NCI-H187 (cell line): ENCODE measurements around the gene SLC38A11.
"Not testable (repeated sequence)": the region's sequence is repeated elsewhere in the genome, so short reads cannot be mapped to it uniquely, and the experiment has no call there.

Experiments used
- DNase-seq, 2 experiments: peaks; one replicate each; lab custom pipeline; 2025; lab: John Stamatoyannopoulos, UW

The SLC38A11 gene

DNA sequence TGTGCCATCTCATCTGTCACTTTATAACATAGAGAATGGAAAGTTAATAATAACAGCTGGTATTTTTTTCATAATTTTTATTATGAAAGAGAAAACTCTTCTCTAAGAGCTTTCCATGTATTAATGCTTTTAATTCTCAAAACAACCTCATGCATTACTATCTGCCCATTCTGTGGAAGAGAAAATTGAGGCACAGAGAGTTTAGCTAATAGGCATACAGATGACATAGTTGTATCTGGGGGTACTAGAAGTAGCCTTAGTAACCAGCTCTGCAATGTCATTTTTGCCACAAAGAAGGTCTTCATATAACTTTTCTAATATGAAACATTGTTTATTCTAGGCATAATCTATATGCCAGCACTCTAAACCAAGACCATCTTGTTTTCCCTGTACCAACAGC is 77.4 kb downstream of the SLC38A11 start:
- no peak for DNase-seq

DNA sequence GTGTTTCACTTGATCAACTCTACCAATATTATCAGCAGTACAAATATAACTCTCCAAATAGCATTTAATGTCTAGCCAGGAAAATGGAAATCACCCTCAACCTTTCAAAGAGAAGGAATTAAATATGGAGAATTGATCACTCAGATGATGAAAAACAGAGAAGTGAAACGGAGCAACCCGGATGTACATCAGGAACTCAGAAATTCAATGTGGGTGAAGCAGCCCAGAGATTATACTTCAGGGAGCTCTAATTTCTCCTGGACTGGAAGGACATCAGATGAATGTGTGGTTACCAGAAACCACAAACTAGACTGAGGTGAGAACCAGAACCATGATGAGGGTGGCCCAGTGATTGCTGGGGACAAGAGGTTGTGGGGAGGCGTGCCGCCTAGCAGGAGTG is 78.2 kb downstream of the SLC38A11 start:
- no peak for DNase-seq

DNA sequence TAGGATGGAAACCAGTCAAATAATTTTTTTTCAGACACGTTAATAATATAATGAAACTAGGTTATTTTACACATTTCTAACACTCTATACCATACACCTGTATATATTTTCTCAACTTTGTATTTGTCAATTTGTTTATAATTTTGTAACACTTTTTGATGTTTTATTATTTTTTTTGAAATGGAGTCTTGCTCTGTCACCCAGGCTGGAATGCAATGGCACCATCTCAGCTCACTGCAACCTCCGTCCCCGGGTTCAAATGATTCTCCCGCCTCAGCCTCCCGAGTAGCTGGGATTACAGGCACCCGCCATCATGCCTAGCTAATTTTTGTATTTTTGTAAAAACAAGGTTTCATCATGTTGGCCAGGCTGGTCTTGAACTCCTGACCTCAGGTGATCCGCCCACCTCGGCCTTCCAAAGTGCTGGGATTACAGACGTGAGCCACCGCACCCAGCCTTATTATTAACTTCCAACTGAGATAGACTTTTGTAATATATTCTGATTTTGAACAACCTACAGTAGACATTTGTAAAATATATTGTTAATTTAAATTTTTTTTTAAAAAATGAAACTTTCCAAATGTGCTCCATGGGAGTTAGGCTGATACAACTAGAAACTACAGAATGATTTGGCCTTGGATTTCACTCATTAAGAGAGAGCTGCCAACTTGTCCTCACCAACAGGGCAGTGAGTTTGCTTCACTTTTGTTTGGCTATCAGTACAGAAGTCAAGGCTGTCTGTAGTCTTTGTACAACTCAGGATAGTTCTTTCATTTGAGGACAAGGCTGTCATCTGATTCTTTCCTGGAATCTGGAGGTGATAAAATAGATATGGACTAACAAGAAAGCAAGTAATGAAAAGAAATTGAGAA is 79.8 kb downstream of the SLC38A11 start:
- DNase-seq = no peak

DNA sequence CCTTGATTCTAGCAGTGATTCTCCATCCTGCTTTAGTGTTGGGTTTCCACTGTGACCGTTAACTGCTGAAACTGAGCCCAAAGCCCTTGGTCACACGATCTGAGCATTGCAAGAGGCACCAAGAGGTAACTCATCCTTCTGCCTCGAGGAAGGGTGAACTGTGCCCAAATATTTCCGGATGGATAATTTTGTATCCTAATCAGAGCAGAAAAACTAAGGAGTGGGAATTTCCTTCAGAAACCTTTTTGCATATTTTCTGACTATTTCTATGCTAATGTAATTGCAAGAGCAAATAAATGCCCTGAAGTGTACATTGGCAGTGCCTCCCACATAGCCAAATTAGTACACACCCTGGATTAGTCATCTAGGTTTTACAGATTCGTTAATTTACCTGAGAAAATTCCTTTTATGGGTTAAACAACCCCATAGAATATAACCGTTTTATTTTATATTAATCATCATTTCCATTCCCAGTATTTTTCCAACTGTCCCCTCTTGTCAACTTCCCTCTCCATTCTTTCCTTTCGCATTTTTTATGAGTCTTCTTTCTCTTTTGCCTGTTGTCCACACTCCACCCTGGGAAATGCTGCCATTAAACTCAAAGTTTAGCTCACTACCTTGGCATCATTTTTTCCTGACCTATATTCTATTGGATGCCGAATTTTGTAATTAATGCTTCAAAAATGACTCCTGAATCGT is 82.0 kb downstream of the SLC38A11 start:
- DNase-seq = no peak

DNA sequence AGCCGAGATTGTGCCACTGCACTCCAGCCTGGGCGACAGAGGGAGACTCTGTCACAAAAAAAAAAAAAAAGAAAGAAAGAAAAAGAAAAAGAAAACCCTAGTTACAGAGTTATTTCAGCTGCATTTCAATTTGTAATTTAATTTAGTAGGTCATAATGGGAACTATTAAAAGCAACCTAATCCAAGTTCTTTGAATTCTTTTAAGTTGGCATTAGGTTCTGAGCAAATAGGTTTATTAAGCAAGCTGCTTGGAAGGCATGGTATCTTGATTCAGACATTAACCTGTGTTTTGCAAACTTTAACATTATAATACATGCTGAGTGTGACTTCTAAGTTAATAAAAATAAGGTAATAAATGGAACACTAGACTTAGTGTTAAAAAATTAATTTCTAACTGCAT is 83.9 kb downstream of the SLC38A11 start:
- DNase-seq = no peak

DNA sequence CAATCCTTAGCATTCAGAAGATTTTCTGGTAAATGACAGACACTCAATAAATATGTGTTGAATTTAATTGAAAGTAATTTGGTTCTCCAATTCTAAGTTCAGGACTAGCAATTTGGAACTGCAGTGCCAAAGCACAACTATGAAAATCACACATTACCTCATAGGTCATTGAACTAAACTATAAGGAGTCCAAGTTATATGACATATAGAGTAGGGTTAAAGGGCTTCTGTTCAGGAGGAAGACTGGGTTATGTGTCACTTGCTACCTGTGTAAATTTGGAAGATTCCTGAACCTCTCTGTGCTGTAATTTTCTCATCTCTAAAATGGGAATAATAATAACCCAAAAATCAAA is 85.9 kb downstream of the SLC38A11 start:
- DNase-seq = no peak

DNA sequence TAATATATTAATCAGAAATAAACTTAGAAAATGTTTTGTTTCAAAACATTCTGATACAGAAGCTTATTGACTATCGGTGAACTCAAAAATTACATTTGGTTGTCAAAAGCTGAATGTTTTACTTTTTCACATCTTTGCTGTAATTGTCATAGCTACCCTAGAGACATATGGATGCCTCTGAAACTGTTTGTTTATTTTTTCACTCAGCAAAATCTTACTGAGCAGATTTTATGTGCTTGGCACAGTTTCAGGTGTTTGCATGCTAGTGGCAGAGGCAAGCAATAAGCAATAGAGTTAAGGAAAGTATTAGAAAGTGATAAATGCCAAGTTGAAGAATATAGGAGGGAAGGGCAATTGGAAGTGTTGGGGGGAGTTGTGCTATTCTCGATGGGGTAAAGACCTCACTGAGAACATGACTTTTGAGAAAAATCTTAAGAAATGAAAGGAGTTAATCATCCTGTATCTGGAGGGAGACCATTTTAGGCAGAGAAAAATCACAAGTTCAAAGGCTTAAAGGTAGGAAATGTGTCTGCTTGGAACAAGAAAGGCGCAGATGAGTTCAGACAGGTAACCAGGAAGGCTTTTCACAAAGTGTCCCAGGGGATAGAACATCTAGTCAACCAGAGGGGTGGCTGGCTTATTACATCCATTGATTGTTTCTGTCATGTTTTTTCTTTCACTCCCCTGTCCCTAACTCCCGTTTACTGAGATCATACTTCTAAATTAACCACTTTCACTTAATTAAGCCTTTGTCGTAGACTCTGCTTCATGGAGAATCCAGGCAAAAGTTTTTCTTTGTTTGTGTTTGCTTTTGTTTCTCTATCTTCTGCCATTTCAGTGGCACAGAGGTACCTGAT is 86.5 kb downstream of the SLC38A11 start:
- DNase-seq = no peak

DNA sequence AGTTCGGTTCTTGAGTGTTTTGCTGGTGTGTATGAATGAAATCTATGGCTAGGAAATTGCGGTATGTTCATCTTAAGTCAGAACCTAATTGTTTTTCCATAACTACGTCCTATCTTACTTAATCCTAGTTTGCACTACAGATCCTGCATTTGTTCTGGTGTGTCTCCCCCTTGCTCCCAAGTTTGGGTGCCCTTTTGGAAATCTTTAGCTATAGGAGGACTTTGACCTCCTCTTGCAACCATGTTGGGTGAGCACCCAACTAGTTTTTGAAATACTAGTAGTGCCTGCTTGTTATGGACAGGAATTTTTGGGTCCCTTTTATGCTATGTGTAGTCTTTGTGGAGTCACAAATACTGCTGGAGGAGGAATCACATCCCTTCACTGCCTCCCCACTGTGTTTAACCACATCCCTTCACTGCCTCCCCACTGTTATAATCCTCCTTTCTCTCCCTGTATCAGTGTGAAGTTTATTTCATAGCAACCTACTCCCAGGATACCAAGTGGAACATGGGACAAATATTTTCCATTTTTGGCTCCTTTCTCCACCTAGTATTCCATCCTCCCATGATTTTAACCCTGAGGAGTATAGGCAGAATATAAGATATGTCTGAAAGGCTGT is 87.4 kb downstream of the SLC38A11 start:
- no peak for DNase-seq

DNA sequence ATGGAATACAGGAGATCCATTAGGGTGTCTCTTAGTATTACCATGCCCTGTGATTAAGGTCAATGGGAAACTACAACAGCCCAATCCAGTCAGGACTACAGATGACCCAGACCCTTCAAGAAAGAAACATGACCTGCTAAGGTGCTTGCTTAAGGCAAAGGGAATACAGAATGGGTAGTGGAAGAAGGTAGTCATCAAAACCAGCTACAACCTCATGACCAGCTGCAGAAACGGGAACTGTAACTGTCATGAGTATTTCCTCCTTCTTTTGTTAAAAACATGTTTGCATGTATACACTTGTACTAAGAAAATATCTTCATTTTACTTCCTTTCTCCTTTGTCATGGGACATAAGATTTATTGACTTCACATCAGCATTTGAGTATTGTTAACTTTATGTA is 88.9 kb downstream of the SLC38A11 start:
- not testable (repeated sequence) for DNase-seq

DNA sequence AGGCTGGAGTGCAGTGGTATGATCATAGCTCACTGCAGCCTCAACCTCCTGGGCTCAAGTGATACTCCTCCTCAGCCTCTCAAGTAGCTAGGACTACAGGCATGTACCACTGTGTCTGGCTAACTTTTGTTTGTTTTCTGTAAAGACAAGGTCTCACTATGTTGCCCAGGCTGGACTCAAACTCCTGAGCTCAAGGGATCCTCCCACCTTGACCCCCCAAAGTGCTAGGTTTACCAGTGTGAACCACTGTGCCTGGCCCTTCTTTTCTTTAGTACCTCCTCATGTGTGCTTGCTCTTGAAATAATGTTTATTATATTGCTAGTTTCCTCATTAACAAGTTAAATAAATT is 94.7 kb downstream of the SLC38A11 start:
- no peak for DNase-seq

DNA sequence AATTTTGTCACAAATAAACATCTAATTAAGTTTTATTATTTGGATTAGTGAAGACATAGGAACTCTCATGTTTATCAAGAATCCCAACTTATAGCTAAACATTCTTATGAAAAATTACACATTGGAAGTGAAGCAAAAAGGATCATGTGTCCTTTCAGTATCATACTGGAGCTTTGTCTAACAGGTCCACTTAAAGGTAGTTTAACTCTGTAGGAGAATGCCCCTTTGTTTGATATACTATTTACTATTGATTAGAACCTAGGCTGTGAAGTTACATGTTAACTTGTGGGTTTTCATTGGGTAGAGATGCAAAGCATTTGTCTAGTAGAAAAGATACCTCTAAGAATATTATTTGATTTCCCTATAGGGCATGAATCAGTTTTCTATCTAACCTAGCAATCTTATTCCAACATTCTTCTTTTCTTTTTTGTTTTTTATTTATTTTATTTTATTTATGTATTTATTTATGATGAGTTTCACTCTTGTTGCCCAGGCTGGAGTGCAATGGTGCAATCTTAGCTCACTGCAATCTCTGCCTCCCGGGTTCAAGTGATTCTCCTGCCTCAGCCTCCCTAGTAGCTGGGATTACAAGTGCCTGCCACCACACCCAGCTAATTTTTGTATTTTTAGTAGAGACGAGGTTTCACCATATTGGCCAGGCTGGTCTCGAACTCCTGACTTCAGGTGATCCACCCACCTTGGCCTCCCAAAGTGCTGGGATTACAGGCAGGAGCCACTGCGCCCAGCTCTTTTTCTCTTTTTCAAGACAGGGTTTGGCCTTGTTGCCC is 95.2 kb downstream of the SLC38A11 start:
- not testable (repeated sequence) for DNase-seq

DNA sequence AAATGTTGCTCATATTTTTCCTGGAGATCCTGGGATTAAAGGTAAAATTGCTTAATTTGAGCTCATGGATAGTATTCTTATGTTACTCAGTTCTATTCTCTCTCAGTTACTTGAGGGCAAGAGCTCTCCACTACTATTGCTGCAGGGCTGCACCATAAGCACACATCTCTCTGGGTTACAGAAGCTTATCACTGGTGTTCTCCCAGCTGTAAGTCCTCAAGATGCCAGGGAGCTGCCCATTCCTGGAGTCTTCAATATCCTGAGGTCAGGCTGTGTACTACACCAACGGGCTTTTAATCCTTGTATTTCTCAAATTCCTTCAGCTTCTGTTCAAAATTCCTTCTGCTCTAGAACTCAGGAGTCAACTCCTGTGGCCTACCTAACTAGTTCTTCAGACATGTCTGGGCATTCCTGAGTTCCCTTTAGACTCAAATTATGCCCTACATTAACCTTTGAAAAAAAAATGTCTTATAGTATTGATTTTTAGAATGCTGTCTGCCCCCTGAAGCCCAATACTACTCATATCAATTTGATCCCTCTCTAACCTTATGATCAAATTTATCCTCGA is 96.0 kb downstream of the SLC38A11 start:
- no peak for DNase-seq

DNA sequence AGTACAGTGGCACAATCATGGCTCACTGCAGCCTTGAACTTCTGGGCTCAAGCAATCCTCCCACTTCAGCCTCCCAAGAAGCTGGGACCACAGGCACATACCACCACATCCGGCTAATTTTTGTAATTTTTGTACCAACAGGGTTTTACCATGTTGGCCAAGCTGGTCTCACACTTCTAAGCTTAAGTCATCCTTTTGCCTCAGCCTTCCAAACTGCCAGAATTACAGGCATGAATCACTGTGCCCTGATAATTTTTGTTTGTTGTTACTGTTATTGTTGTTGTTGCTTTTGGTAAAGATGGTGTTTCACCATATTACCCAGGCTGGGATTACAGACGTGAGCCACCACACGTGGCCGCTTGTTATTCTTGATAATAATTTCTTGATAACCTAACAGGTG is 103.2 kb downstream of the SLC38A11 start:
- no peak for DNase-seq

DNA sequence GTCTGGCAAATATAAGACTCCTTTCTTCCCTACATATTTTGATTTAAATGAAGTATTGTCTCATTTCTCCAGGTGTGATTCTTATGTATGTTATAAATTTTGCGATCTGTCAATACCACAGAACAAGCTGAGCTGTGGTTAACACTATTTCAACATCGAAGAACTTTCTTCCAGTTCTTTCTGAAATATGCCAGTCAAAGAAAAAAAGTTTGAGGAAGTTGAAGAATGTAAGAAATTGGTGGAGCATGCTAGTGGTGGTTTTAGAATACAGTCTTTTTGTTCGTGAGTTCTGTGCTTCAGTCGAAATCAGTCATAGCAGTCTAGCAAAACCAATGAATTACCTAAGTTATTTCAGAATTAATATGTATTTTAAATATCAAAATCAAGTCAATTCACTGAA is 105.1 kb downstream of the SLC38A11 start:
- DNase-seq = no peak

DNA sequence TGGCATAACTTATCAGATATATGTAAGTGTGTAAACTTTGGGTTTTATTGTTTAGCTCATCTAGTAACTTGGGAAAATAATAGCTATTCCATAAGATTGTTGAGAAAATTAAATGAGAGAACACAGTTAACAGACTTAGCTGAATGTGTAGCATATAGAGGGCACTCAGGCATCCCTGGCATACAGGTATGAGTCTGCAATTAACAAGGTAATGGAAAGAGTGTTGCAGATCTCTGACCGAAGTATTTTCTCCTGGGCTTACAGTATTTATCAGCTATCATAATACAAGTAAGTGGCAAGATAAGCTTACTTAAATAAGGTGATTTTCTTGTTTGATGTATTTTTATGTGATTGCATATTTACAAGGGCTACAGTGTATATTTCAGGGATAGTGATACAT is 105.8 kb downstream of the SLC38A11 start:
- no peak for DNase-seq

DNA sequence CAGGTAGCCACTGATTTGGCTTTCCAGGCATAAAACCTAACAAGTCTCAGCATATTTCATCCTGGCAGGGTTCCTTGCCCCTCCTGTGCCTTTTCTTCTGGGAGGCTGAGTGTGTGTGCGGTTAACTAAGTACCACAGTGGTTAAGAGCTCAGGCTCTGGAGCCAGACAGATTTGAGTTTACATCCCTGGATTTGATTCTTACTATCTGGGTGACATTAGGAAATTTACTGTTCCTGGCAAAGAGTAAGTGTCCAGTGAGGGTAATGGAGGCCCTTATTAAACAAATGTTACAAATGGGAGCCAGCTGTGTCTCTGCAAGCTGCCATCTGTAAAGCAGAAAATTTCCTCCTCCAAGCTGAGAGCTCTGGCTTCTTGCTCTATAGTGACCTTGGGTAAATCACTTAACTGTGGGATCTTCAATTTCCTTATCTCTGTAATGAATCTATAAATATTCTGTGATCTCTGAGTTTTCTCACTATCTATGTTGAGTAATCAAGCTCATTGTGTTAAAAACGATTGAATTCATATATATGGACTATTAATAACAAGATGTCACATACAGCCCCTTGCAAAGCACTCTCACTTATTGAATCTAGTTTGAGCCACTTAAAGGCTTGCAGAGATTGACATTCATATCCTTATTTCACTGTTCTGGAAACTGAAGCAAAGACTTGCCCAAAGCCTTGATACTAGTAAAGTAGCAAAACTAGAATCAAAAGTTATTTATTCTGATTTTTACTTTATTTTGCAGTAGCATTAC is 107.2 kb downstream of the SLC38A11 start:
- DNase-seq = no peak

DNA sequence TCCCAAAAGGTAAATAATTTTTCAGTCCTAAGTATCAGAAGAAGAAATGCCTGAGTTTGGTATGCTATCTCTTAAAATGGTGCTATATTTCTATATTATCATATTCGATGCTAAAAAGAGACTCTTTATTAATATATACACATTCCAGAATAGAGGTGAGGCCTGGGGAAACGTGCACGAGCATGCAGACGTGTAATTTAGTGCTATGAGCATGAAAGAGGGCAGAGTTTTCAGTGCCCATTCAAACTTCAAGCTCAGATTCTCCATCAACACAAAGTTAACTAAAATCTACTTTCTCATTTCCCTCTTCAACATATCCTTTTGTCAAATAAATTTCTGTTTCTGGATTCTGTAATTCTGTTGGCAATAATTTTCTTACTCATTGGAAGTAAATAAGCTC is 108.0 kb downstream of the SLC38A11 start:
- no peak for DNase-seq

DNA sequence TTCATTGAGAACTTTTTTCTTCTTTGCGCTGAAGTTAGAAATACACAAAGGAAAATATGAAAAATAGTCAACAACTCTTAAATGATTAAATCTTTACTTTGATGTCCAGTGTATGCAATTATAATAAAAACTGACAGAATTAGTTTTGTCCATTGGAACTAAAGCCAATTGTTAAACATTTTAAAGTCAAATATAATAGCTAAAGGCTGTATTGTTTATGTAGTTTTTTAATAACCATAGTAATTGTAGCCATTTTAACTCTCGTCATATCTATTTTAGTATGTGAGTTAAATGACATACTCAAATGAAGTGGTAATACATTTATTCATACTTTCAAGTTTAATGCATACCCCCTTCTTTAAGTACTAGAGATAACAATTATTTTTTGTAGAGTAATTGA is 109.0 kb downstream of the SLC38A11 start:
- no peak for DNase-seq
